Gastrocnemius medialis (tissue), 4 donors: ENCODE measurements around the gene GRM3. TPM values are rescaled to one million over a fixed set of nuclear protein-coding genes. Genes with fewer than 3 reads are reported as not detected.

Experiments
- ATAC-seq, 2 donors: fragments of 150-250 bp; one replicate each; pipeline ENCODE4 v1.9.1; 2016
- DNase-seq, 2 donors: peaks; one replicate each; pipeline ENCODE4 v3.0.0-alpha.2; 2019
- H3K27ac ChIP-seq, 4 donors: fragments of 200-600 bp; sonication (generic); 1 replicate in 1 of 4; 2 replicates in 3 of 4; pipeline ENCODE4 v1.5.1; 2016 to 2018; ENCODE audit warnings: mild to moderate bottlenecking in 2 of 4, moderate library complexity in 1 of 4
- H3K27me3 ChIP-seq, 3 donors: fragments of 200-600 bp; sonication (generic) in 2 of 3; 1 replicate in 1 of 3; 2 replicates in 2 of 3; pipeline versions ENCODE4 v1.5.1 to v1.6.0; 2016 to 2019; ENCODE audit warnings: mild to moderate bottlenecking in 1 of 3, moderate library complexity in 1 of 3
- H3K36me3 ChIP-seq, 2 donors: fragments of 200-600 bp; sonication (generic) in 1 of 2; one replicate each; pipeline ENCODE4 v1.5.1; 2017 to 2018
- H3K4me1 ChIP-seq, 2 donors: fragments of 200-600 bp; sonication (generic) in 1 of 2; one replicate each; pipeline ENCODE4 v1.5.1; 2016 to 2017; ENCODE audit warnings: mild to moderate bottlenecking in 2 of 2
- H3K4me3 ChIP-seq, 4 donors: fragments of 200-600 bp; sonication (generic) in 3 of 4; 1 replicate in 1 of 4; 2 replicates in 3 of 4; pipeline ENCODE4 v1.5.1; 2016 to 2019; ENCODE audit warnings: mild to moderate bottlenecking in 2 of 4
- H3K9me3 ChIP-seq, 3 donors: fragments of 200-600 bp; sonication (generic) in 2 of 3; 1 replicate in 1 of 3; 2 replicates in 2 of 3; pipeline ENCODE4 v1.5.1; 2016 to 2019
- POLR2A ChIP-seq, 2 donors: fragments of 450-650 bp; IDR thresholded peaks; one replicate each; pipeline ENCODE4 v1.6.1; 2017; ENCODE audit warnings: antibody characterized with exemption in 2 of 2, mild to moderate bottlenecking in 2 of 2, moderate library complexity in 2 of 2
- in situ Hi-C, 4 donors: fragments of 200-750 bp; cut with MboI; loops; one replicate each; pipeline versions ENCODE4 v1.15.0 to v1.8.0; 2017; ENCODE audit warnings: low sequenced_read_pairs in 4 of 4
- intact Hi-C: fragments of 100-400 bp; cut with DNase I; formaldehyde crosslinking; loops from one replicate; pipeline ENCODE4 v1.15.1; 2023; ENCODE audit warnings: low total_unique reads
- total RNA-seq, 4 donors: library from RNA; depleted of rRNA; stranded (reverse); fragments of >200 nt; gene quantifications; one replicate each; pipeline versions ENCODE4 v1.1.0 to v1.2.3, GENCODE V29; 2016
- TF ChIP-seq, protein P1 (sequence below), 5 experiments: fragments of 450-650 bp in 3 of 5; fragments of 200-600 bp in 2 of 5; sonication (generic) in 2 of 5; IDR thresholded peaks in 4 of 5; conservative IDR thresholded peaks in 1 of 5; 1 replicate in 4 of 5; 2 replicates in 1 of 5; pipeline ENCODE4 v1.5.1; 2016 to 2019; ENCODE audit warnings: antibody characterized with exemption in 5 of 5, mild to moderate bottlenecking in 3 of 5, moderate library complexity in 3 of 5

GRM3 gene
- total RNA-seq, 4 donors from 2014 or later, result not detected

DNA sequence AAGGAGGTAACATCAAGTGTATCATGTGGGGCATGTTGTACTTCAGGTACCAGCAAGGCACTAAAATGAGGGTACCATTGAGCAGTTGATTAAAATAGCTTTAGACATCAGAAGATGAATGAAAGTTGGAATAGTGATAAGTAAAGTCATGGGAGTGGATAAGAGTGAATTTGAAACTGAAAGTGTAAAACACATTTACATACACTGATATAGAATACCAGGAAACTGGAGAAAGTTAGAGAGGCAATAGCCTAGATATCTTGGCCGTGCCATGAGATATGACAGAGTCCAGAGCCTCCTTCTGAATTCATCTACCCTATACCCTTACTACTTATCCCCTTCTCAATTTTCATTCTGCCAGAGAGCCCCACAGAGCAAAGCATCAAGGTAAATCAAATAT, 76.6 kb downstream of the GRM3 start:
- Histone ChIP-seq H3K4me3 (no peak overlapping the region), H3K36me3 (no peaks in the 10 kb centered on the region), H3K9me3 (no peaks in the 10 kb centered on the region), H3K27me3 (no peaks in the 10 kb centered on the region), H3K4me1 (no peaks in the 10 kb centered on the region), H3K27ac (no peak overlapping the region)
- no peak for TF ChIP-seq POLR2A (IDR thresholded peaks at IDR 0.05)
- TF ChIP-seq, protein P1, sequence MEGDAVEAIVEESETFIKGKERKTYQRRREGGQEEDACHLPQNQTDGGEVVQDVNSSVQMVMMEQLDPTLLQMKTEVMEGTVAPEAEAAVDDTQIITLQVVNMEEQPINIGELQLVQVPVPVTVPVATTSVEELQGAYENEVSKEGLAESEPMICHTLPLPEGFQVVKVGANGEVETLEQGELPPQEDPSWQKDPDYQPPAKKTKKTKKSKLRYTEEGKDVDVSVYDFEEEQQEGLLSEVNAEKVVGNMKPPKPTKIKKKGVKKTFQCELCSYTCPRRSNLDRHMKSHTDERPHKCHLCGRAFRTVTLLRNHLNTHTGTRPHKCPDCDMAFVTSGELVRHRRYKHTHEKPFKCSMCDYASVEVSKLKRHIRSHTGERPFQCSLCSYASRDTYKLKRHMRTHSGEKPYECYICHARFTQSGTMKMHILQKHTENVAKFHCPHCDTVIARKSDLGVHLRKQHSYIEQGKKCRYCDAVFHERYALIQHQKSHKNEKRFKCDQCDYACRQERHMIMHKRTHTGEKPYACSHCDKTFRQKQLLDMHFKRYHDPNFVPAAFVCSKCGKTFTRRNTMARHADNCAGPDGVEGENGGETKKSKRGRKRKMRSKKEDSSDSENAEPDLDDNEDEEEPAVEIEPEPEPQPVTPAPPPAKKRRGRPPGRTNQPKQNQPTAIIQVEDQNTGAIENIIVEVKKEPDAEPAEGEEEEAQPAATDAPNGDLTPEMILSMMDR (IDR thresholded peaks at IDR 0.05 in 4 of 5, conservative IDR thresholded peaks at IDR 0.05 in 1 of 5), result no peak
- intact Hi-C loops (no loop called here), in situ Hi-C loops (no loop called here)
- no peak for DNase-seq
- no peak for ATAC-seq

DNA sequence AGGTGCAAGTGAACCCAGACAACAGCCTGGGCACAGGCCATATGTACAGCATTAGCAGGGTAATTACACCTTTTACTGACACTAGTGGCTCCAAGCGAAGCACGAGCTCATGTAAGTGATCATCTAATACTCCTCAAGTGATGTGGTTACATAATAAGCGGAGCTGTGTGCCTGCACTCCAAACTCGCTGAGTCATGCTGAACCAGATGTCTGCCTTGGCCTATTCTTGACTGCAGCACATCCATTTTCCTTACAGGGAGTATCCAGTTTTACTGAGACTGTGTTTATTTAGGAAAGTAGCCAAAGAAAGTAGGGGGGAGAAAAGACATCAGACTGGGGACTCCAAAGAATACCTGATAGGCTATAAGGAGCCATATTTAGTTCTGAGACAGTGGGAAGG, 90.1 kb downstream of the GRM3 start:
- Histone ChIP-seq H3K36me3 (no peaks in the 10 kb centered on the region), H3K27ac (no peak overlapping the region), H3K4me3 (no peak overlapping the region), H3K27me3 (no peaks in the 10 kb centered on the region), H3K4me1 (no peaks in the 10 kb centered on the region), H3K9me3 (no peaks in the 10 kb centered on the region)
- intact Hi-C loops, result no loop called here
- DNase-seq (no peak), ATAC-seq (no peak)
- in situ Hi-C loops, result no loop called here
- TF ChIP-seq, protein P1 (IDR thresholded peaks at IDR 0.05 in 4 of 5, conservative IDR thresholded peaks at IDR 0.05 in 1 of 5), result no peak
- TF ChIP-seq POLR2A (IDR thresholded peaks at IDR 0.05), result no peak

DNA sequence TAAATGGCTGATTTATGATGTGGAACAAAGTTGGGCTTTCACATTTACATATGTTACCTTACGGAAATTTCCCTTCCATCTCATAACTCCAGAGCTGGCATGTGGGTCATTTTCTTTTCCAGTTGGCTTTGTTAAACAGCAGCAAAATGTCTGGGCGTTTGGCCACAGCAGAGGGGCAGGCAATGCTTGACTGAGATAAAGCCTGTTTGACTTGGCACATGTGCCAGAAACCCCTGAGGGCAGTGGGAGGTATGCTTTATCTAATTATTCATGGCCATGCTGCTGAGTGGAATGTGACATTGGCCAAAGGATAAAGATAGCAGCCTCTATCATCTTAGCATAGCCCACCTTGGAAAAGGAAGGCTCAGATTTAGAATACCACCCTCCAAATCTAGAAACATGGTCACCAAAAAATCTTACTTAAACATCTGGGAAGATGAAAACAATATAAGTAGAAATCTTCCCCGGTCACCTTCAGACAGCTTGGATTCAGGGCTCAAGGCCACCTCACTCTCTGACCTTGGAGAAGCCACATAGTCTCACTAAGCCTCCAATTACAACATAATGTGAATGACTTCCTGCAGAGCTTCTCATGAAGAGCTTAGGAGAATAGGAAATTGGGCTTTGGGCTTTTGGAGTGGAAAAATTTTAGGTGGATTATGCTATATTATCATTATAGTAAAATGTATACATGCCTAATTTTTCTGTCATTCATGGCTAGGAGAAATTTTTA, 101.5 kb downstream of the GRM3 start:
- Histone ChIP-seq H3K36me3 (no peaks in the 10 kb centered on the region), H3K9me3 (no peaks in the 10 kb centered on the region), H3K27ac (no peak overlapping the region), H3K27me3 (no peaks in the 10 kb centered on the region), H3K4me3 (no peak overlapping the region), H3K4me1 (no peaks in the 10 kb centered on the region)
- in situ Hi-C loops, result no loop called here
- ATAC-seq, result no peak
- DNase-seq, result no peak
- intact Hi-C loops, result no loop called here
- no peak for TF ChIP-seq POLR2A (IDR thresholded peaks at IDR 0.05)
- TF ChIP-seq, protein P1 (IDR thresholded peaks at IDR 0.05 in 4 of 5, conservative IDR thresholded peaks at IDR 0.05 in 1 of 5), result no peak

DNA sequence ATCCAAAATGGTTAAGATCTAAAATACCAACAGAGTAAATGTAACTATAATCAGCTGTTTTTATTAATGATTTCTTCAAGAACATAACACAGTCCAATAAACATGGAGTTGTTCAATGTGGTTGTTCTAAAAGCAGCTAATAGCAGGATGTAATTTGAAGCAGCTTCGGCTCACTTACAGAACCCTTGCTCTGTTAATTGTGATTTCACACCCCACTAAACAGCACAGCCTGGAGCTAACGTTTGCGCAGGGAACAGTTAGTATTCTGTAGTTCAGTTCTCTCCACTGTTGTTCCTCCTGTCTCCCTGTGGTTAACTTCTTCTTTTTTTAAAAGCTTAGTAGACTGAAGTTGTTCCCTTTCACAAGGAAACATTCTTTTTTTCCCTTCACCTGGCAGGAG, 104.0 kb downstream of the GRM3 start:
- intact Hi-C loops (no loop called here), in situ Hi-C loops (no loop called here)
- Histone ChIP-seq H3K4me1 (no peaks in the 10 kb centered on the region), H3K27ac (no peak overlapping the region), H3K27me3 (no peaks in the 10 kb centered on the region), H3K4me3 (no peak overlapping the region), H3K9me3 (no peaks in the 10 kb centered on the region), H3K36me3 (no peaks in the 10 kb centered on the region)
- no peak for ATAC-seq
- no peak for DNase-seq
- TF ChIP-seq, protein P1 (IDR thresholded peaks at IDR 0.05 in 4 of 5, conservative IDR thresholded peaks at IDR 0.05 in 1 of 5), result no peak
- no peak for TF ChIP-seq POLR2A (IDR thresholded peaks at IDR 0.05)

DNA sequence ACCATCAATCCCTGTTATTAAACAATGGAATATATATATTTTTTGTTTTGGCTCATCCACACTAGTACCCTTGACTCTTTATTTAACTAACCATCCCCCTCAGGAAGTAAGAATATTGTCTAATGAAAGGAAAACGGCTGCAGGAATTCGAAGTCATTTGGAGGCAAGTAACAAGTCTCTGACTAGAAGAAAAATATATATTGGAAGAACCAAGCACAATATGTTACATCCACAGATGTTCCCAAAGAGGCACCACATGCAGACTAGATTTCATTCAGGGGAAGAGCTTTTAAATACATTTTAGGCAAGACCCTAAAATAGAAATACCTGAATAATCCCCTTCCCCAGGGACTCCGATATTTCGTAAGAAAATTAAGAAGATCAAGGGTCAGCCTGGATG, 104.5 kb downstream of the GRM3 start:
- no peaks in the 10 kb centered on the region for H3K27me3 ChIP-seq
- no peaks in the 10 kb centered on the region for H3K9me3 ChIP-seq
- H3K36me3 ChIP-seq, result no peaks in the 10 kb centered on the region
- in situ Hi-C loops (no loop called here), intact Hi-C loops (no loop called here)
- H3K4me3 ChIP-seq, result no peak overlapping the region
- no peak for TF ChIP-seq POLR2A (IDR thresholded peaks at IDR 0.05)
- TF ChIP-seq, protein P1 (IDR thresholded peaks at IDR 0.05 in 4 of 5, conservative IDR thresholded peaks at IDR 0.05 in 1 of 5), result no peak
- no peak overlapping the region for H3K27ac ChIP-seq
- ATAC-seq, result no peak
- H3K4me1 ChIP-seq, result no peaks in the 10 kb centered on the region
- DNase-seq, result no peak
